BE2C (cell line): ENCODE results near the gene SLC23A2.

ENCODE experiments used
- DNase-seq: peaks from one replicate; pipeline ENCODE4 v3.0.0-alpha.2; 2020
- H3K27me3 ChIP-seq: fragments of 250-450 bp; sonication (Bioruptor Pico); 2 replicates; pipeline ENCODE4 v1.5.1; 2020; ENCODE audit warnings: mild to moderate bottlenecking
- H3K36me3 ChIP-seq: fragments of 250-450 bp; sonication (Bioruptor Pico); 2 replicates; pipeline ENCODE4 v1.5.1; 2020; ENCODE audit warnings: mild to moderate bottlenecking
- H3K4me1 ChIP-seq: fragments of 250-450 bp; sonication (Bioruptor Pico); 2 replicates; pipeline ENCODE4 v1.5.1; 2020
- H3K4me3 ChIP-seq: 2 replicates; pipeline ENCODE4 v1.5.1; 2011; ENCODE audit warnings: low read depth, low read length
- H3K9me3 ChIP-seq: fragments of 250-450 bp; sonication (Bioruptor Pico); 2 replicates; pipeline ENCODE4 v1.5.1; 2020
- TF ChIP-seq, protein P1 (sequence below): IDR thresholded peaks from 2 replicates; pipeline ENCODE4 v1.5.1; 2012; ENCODE audit warnings: mild to moderate bottlenecking, low read depth, low read length

The SLC23A2 gene

DNA sequence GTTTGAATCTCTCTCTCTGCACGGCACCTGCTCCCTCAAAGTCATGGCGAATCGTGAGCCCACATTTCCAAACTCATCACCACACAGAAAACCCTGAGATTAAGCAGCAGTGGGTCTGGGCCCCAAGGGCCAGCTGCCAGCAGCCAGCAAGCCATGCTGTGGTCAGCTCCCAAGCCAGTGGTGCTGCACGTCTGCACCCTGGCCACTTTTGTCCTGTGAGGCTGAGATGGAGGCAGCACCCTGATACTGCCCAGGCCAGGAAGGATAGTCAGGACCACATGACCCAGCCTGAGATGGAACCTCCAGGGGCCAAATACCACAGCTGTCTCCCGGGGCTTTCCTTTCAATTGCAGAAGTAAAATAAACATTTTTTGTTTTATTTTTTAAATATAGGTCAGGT lies 185.7 kb downstream of the SLC23A2 start:
- Histone ChIP-seq H3K9me3 (no peaks in the 10 kb centered on the region), H3K27me3 (no peaks in the 10 kb centered on the region; the same call in 1 of the 2 replicates), H3K4me1 (no peaks in the 10 kb centered on the region), H3K36me3 (no peaks in the 10 kb centered on the region), H3K4me3 (no peak overlapping the region)
- TF ChIP-seq, protein P1, sequence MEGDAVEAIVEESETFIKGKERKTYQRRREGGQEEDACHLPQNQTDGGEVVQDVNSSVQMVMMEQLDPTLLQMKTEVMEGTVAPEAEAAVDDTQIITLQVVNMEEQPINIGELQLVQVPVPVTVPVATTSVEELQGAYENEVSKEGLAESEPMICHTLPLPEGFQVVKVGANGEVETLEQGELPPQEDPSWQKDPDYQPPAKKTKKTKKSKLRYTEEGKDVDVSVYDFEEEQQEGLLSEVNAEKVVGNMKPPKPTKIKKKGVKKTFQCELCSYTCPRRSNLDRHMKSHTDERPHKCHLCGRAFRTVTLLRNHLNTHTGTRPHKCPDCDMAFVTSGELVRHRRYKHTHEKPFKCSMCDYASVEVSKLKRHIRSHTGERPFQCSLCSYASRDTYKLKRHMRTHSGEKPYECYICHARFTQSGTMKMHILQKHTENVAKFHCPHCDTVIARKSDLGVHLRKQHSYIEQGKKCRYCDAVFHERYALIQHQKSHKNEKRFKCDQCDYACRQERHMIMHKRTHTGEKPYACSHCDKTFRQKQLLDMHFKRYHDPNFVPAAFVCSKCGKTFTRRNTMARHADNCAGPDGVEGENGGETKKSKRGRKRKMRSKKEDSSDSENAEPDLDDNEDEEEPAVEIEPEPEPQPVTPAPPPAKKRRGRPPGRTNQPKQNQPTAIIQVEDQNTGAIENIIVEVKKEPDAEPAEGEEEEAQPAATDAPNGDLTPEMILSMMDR, result no peak
- DNase-seq, result no peak

DNA sequence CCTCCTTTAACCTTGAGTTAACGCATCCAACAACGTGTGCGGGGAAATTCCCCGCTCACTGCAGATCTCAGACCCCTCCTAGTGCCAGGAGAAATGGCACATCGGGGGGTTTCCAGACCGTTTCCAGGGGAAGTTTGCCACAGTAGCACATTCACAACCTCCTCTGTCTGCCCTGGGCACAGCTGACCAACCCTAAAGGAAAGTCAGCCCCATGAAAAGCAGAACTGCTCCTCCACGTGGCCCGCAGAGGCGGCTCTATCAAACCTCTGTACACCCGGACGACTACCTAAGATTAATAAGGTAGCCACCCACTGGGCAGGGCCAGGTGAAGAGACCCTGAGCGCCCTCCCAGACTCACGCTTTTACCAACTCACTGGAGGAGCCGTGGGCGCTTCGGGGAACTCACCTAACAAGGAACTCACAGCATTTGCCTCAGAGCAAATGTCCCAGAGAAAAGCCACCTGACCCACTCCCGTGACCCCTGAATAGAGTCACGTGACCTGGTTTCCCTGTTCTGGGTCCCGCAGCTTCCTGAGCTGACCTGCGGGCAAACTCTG lies 186.5 kb downstream of the SLC23A2 start:
- TF ChIP-seq, protein P1, result no peak
- no peaks in the 10 kb centered on the region for H3K36me3 ChIP-seq

DNA sequence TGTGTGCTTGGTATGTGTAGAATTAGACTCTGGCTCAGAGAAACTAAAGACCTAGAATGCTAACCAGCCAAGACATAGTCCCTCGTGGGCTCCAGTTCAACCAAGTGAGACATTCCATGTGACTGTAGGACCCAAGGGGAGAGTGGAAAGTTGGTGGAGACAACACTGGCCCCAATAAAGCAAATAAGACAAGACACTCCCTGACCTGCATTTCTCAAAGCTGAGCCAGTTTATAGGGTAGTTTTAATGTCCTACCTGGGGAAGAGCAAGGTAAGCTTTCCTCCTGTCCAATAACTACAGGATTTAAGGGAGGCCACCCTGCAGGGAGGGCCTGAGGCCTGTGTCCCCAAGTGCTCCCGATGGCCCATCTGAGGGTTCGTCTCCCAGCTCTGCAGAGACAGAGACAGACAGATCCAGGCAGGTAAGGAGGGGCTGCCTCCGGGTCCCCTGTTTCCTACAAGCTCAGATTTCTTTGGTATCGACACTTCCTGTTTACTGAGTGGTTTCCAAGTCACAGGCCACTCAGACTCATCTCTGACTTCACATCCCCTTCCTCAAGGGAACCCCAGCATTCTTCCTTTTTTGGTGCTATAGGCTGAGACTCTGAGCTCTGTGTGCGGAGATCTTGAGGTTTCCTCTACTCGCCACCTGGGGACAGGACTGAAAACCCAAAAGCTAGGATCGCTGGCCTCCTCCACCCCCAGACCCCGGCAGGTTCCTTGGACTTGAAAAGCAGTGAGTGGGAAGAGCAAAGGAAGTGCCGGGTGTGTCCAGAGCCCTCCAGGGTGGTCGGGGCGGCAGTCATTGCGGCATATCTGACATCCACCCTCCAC lies 187.2 kb downstream of the SLC23A2 start:
- no peak for DNase-seq
- Histone ChIP-seq H3K4me3 (no peak overlapping the region), H3K36me3 (no peaks in the 10 kb centered on the region), H3K9me3 (no peaks in the 10 kb centered on the region), H3K27me3 (no peaks in the 10 kb centered on the region), H3K4me1 (no peaks in the 10 kb centered on the region)
- TF ChIP-seq, protein P1, result no peak

More for the DNA sequence above, 186.5 kb downstream of the SLC23A2 start:
- no peak overlapping the region for H3K4me3 ChIP-seq
- no peaks in the 10 kb centered on the region for H3K9me3 ChIP-seq
- DNase-seq, result no peak
- H3K4me1 ChIP-seq, result no peaks in the 10 kb centered on the region
- no peaks in the 10 kb centered on the region; the same call in 1 of the 2 replicates for H3K27me3 ChIP-seq

DNA sequence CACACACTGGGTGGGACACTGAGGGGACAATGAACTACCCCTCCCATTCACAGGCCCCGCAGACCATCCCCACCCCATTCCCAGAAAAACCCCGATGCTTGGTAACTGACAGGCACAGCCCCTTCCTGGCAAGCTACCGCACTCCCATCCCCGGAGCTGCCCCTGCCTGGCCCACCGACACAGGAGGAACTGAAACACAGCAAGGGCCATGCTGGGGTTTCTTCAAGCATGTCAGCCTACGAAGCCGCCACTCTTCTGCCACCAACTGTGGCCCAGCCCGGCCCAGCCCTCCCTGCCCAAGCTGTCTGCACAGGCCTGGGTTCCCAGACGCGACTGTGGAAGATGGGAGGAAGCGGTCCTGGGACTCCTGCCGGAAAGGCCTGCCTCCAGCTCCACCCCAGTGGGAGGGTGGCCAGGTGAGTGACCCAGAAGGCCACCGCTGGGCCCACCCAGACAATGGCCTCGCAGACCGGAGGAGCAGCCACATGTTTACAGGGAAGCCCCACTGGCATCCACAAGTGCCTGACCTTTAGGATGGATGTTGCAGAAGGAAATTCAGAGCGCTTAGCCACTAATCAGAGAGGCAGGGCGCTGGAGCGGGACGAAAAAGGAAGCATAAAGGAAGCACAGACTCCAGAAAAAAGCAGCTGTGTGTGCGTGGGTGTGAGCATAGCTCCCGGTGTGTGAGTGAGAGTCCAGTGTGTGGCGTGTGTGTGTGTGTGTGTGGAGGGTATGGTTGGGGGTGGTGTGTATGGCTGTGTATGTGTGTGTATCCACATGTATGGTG lies 188.0 kb downstream of the SLC23A2 start:
- H3K4me1 ChIP-seq, result no peaks in the 10 kb centered on the region
- no peak overlapping the region for H3K4me3 ChIP-seq
- H3K27me3 ChIP-seq, result no peaks in the 10 kb centered on the region; the same call in 1 of the 2 replicates
- H3K36me3 ChIP-seq, result no peaks in the 10 kb centered on the region
- H3K9me3 ChIP-seq, result no peaks in the 10 kb centered on the region
- TF ChIP-seq, protein P1, result no peak
- no peak for DNase-seq

DNA sequence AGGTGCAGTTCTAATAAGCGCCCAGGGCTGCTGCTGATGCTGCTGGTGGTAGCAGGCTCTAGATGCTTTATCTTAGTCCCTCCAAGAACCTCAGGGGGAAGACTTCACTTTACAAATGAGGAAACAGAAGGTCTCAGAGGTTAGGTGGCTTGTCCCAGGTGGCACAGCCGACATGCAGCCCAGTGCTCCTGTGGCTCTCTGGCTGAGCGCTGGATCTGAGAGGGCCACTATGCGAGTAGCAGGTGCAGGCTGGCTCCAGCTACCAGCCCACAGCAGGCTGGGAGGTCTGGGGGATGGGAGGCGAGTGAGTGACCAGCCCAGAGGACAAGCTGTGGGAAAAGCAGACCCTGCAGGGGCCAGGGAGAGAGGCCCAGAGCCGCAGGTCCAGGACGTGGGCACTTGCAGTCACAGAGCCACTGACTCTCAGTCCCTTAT lies 188.7 kb downstream of the SLC23A2 start:
- no peak for DNase-seq
- no peaks in the 10 kb centered on the region for H3K4me1 ChIP-seq
- H3K9me3 ChIP-seq, result no peaks in the 10 kb centered on the region
- H3K4me3 ChIP-seq, result no peak overlapping the region
- no peaks in the 10 kb centered on the region for H3K36me3 ChIP-seq
- TF ChIP-seq, protein P1, result no peak
- peaks cover 4% of the 10 kb centered on the region for H3K27me3 ChIP-seq
